Sigmoid colon (tissue), 7 donors: ENCODE results near the gene CRYBB1. TPM values are rescaled to one million over a fixed set of nuclear protein-coding genes. Genes with fewer than 3 reads are reported as not detected.

Experiments
- DNase-seq: peaks from one replicate; pipeline ENCODE4 v3.0.0-alpha.2; 2019
- H3K27ac ChIP-seq, 4 donors: fragments of 200-600 bp; sonication (generic); one replicate each; pipeline ENCODE4 v1.5.1; 2016 to 2019; ENCODE audit warnings: mild to moderate bottlenecking in 1 of 4
- H3K27me3 ChIP-seq, 3 donors: fragments of 200-600 bp; sonication (generic); one replicate each; pipeline ENCODE4 v1.5.1; 2019; ENCODE audit warnings: mild to moderate bottlenecking in 1 of 3
- H3K36me3 ChIP-seq, 4 donors: fragments of 200-600 bp; sonication (generic); one replicate each; pipeline ENCODE4 v1.5.1; 2016 to 2019
- H3K4me1 ChIP-seq, 4 donors: fragments of 200-600 bp; sonication (generic); one replicate each; pipeline ENCODE4 v1.5.1; 2017 to 2019
- H3K4me3 ChIP-seq, 4 donors: fragments of 200-600 bp; sonication (generic); one replicate each; pipeline ENCODE4 v1.5.1; 2017 to 2019; ENCODE audit warnings: mild to moderate bottlenecking in 2 of 4, moderate library complexity in 1 of 4
- H3K9me3 ChIP-seq, 4 donors: fragments of 200-600 bp in 3 of 4; sonication (generic) in 3 of 4; one replicate each; pipeline versions ENCODE4 v1.5.1 to v1.6.1; 2013 to 2019
- EP300 ChIP-seq, 4 donors: sonication (generic); formaldehyde crosslinking; IDR thresholded peaks; one replicate each; pipeline ENCODE4 v1.6.1; 2017; ENCODE audit warnings: antibody characterized with exemption in 4 of 4
- POLR2A ChIP-seq, 2 donors: fragments of 450-650 bp; IDR thresholded peaks; one replicate each; pipeline ENCODE4 v1.6.1; 2016; ENCODE audit warnings: antibody characterized with exemption in 2 of 2, mild to moderate bottlenecking in 2 of 2, moderate library complexity in 2 of 2
- POLR2AphosphoS5 ChIP-seq, 4 donors: sonication (generic); formaldehyde crosslinking; IDR thresholded peaks; one replicate each; pipeline ENCODE4 v1.6.1; 2017; ENCODE audit warnings: antibody characterized with exemption in 4 of 4
- WGBS, 2 donors: extraction: QIAGEN DNeasy Blood & Tissue Kit; methylation state at CpG; one replicate each; pipeline ENCODE4 v1.1.7; 2013; 5-methylcytosine and 5-hydroxymethylcytosine counted together
- intact Hi-C: fragments of 100-400 bp; cut with DNase I; formaldehyde crosslinking; loops from one replicate; pipeline ENCODE4 v1.15.1; 2023
- polyA plus RNA-seq, 3 donors: library from polyadenylated mRNA; stranded (reverse); fragments of 200-250 nt; gene quantifications; one replicate each; pipeline ENCODE4 v1.2.3, GENCODE V29; 2013
- total RNA-seq, 4 donors: library from RNA; depleted of rRNA; stranded (reverse); fragments of >200 nt; gene quantifications; one replicate each; pipeline ENCODE4 v1.1.0, GENCODE V29; 2016
- TF ChIP-seq, protein P1 (sequence below), 4 experiments: fragments of 450-650 bp in 3 of 4; fragments of 200-600 bp in 1 of 4; IDR thresholded peaks; one replicate each; pipeline ENCODE4 v1.5.1; 2016 to 2019; ENCODE audit warnings: antibody characterized with exemption in 4 of 4, mild to moderate bottlenecking in 3 of 4, moderate library complexity in 2 of 4
- donor health status: healthy with polysubstance abuse.
- donor health status: Bipolar disorder and iron deficiency.
- donor health status: healthy.

The CRYBB1 gene
- total and polyA plus RNA-seq, 7 donors, result 0.47 to 3.0 (median 1.3) TPM; not detected in 3

DNA sequence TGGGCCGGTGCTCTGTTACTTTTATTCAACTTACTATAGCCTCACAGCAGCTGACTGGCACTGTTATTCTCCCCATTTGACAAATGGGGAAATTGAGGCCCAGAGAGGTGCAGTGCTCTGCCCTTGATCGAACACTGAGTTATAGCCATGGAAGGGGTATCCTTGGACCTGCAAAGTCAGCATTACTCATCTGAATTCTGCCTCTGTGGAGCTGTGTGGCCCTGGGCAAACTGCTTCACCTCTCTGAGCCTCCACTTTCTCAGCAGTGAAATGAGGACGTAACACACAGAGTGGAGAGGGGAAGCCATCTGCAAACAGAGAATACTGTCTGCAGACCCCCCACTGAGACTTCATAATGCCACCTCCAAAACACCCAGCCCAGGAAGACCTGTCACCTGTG, 53.2 kb downstream of the CRYBB1 start:
- Histone ChIP-seq H3K4me1 (no peaks in the 10 kb centered on the region), H3K27me3 (no peaks in the 10 kb centered on the region), H3K4me3 (no peak overlapping the region), H3K9me3 (no peaks in the 10 kb centered on the region), H3K36me3 (no peaks in the 10 kb centered on the region), H3K27ac (no peak overlapping the region)
- DNase-seq, result no peak
- intact Hi-C loops, result no loop called here
- 96 to 97% methylated on average over 3 of the region's 3 CpGs for WGBS, 2 donors
- TF ChIP-seq, protein P1, sequence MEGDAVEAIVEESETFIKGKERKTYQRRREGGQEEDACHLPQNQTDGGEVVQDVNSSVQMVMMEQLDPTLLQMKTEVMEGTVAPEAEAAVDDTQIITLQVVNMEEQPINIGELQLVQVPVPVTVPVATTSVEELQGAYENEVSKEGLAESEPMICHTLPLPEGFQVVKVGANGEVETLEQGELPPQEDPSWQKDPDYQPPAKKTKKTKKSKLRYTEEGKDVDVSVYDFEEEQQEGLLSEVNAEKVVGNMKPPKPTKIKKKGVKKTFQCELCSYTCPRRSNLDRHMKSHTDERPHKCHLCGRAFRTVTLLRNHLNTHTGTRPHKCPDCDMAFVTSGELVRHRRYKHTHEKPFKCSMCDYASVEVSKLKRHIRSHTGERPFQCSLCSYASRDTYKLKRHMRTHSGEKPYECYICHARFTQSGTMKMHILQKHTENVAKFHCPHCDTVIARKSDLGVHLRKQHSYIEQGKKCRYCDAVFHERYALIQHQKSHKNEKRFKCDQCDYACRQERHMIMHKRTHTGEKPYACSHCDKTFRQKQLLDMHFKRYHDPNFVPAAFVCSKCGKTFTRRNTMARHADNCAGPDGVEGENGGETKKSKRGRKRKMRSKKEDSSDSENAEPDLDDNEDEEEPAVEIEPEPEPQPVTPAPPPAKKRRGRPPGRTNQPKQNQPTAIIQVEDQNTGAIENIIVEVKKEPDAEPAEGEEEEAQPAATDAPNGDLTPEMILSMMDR (IDR thresholded peaks at IDR 0.05), result no peak
- no peak for TF ChIP-seq POLR2AphosphoS5 (IDR thresholded peaks at IDR 0.05)
- no peak for TF ChIP-seq EP300 (IDR thresholded peaks at IDR 0.05)
- TF ChIP-seq POLR2A (IDR thresholded peaks at IDR 0.05), result no peak

DNA sequence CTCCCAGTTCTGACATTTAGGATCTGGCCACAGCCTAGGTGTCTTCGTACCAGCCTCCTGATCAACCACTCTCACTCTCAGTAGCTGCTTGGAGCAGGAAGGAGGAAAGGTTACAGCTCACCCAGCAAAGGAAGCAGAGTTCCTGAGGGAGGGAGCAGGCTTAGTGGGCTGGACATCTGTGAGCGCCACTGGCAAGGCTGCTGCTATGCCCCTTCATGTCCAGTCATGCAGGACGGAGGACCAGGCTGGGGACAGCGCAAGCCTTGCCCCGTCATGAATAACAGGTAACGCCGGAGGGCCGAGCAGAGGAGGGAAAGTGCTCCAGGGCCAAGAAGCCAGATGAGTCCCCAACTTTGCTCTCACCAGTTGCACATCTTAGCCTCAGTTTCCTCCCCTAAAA, 53.6 kb downstream of the CRYBB1 start:
- no peak for TF ChIP-seq POLR2A (IDR thresholded peaks at IDR 0.05)
- TF ChIP-seq EP300 (IDR thresholded peaks at IDR 0.05), result no peak
- TF ChIP-seq, protein P1 (IDR thresholded peaks at IDR 0.05), result no peak
- no peak for TF ChIP-seq POLR2AphosphoS5 (IDR thresholded peaks at IDR 0.05)
- no peak overlapping the region for H3K4me3 ChIP-seq
- WGBS, 2 donors, result 94 to 96% methylated on average over 8 of the region's 8 CpGs
- H3K9me3 ChIP-seq, result no peaks in the 10 kb centered on the region
- no peak overlapping the region for H3K27ac ChIP-seq
- no peak for DNase-seq
- H3K27me3 ChIP-seq, result no peaks in the 10 kb centered on the region
- H3K4me1 ChIP-seq, result no peaks in the 10 kb centered on the region
- intact Hi-C loops, result no loop called here
- H3K36me3 ChIP-seq, result no peaks in the 10 kb centered on the region

DNA sequence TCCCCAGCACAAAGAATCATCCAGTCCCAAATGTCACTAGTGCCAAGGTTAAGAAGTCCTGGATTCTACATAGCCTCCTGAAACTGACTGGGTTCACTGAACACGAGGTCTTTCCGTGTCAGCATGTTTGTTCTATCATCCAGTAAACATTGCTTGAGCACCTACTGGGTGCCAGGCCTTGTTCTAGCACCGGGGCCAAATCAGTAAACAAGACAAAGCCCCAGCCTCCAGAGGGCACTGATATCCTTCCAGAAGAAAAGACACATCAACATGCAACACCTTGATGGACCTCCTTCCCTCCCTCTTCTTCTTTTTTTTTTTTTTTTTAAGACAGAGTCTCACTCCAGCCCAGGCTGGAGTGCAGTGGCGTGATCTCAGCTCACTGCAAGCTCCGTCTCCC, 54.8 kb downstream of the CRYBB1 start:
- no peak for DNase-seq
- no peaks in the 10 kb centered on the region for H3K36me3 ChIP-seq
- no peaks in the 10 kb centered on the region for H3K4me1 ChIP-seq
- WGBS, 2 donors, result 70 to 81% methylated on average over 5 of the region's 5 CpGs
- no peaks in the 10 kb centered on the region for H3K9me3 ChIP-seq
- H3K4me3 ChIP-seq, result no peak overlapping the region
- no peak overlapping the region for H3K27ac ChIP-seq
- intact Hi-C loops, result no loop called here
- TF ChIP-seq, protein P1 (IDR thresholded peaks at IDR 0.05), result no peak
- no peak for TF ChIP-seq POLR2AphosphoS5 (IDR thresholded peaks at IDR 0.05)
- no peaks in the 10 kb centered on the region for H3K27me3 ChIP-seq

DNA sequence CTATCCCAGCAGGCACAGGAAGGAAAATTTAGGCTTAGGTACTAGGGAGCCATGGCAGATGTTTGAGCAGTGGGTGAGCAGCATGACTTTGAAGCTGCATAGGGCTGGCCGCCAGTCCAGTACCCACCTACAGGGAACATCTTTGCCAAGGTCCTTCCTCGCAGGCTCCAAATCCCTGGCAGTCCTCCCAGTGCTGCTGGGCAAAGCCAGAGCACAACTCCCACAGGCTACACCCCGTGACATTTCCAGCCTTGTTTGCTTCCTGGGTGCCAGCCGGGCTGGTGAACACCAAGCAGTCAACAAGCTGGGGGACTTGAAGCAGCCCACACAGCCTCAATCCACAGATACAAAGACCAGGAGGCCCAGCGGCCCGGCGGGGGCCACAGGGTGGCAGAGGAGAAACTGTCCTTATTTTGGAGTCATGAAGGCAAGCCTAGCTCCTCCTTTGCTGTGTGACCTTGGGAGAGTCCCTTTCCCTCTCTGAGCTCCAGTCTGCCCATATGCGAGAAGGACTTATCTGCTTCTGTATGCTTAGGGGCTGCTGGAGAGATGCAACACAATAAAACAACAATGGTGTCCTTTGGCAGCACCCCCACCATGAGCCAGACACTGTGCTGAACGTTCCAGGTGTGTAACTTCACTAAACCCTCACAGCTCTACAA, 55.9 kb downstream of the CRYBB1 start:
- no peaks in the 10 kb centered on the region for H3K9me3 ChIP-seq
- no peaks in the 10 kb centered on the region for H3K27me3 ChIP-seq
- no peak for DNase-seq
- WGBS, 2 donors, result 84 to 86% methylated on average over 9 of the region's 9 CpGs
- no peaks in the 10 kb centered on the region for H3K4me1 ChIP-seq
- no peak overlapping the region for H3K4me3 ChIP-seq
- no peak for TF ChIP-seq EP300 (IDR thresholded peaks at IDR 0.05)
- TF ChIP-seq POLR2A (IDR thresholded peaks at IDR 0.05), result no peak
- no peak for TF ChIP-seq POLR2AphosphoS5 (IDR thresholded peaks at IDR 0.05)
- TF ChIP-seq, protein P1 (IDR thresholded peaks at IDR 0.05), result no peak
- H3K36me3 ChIP-seq, result no peaks in the 10 kb centered on the region
- no peak overlapping the region for H3K27ac ChIP-seq
- intact Hi-C loops, result no loop called here
